GM06990 (cell line): Measurements from ENCODE around the gene KLK15.

Source experiments
- DNase-seq: peaks from one replicate; pipeline ENCODE4 v3.0.0-alpha.2; 2011; ENCODE audit not compliant: insufficient read length; ENCODE audit errors: extremely low read depth
- H3K27me3 ChIP-seq: replicated peaks from 2 replicates; pipeline ENCODE4 v1.6.0; 2011; ENCODE audit warnings: low read length; ENCODE audit not compliant: control insufficient read depth, insufficient read depth
- H3K36me3 ChIP-seq: 2 replicates; pipeline ENCODE4 v1.5.1; 2011; ENCODE audit warnings: low read length; ENCODE audit not compliant: control insufficient read depth, insufficient read depth
- H3K4me3 ChIP-seq: replicated peaks from 2 replicates; pipeline ENCODE4 v1.5.1; 2011; ENCODE audit warnings: low read depth, mild to moderate bottlenecking, control low read depth, low read length
- CTCF ChIP-seq: IDR thresholded peaks from 2 replicates; pipeline ENCODE4 v1.5.1; 2011; ENCODE audit warnings: low read length, control low read depth, mild to moderate bottlenecking, inconsistent platforms; ENCODE audit not compliant: insufficient read depth, poor library complexity, severe bottlenecking

The KLK15 gene

GRCh38 chr19:50777830-50778303, 55.5 kb downstream of the KLK15 start:
- Histone ChIP-seq H3K36me3 (no peaks in the 10 kb centered on the region), H3K4me3 (no peak overlapping the region), H3K27me3 (no peaks in the 10 kb centered on the region; the same call in 1 of the 2 replicates)
- no peak for TF ChIP-seq CTCF
- no peak for DNase-seq

- no peak for TF ChIP-seq CTCF
- Histone ChIP-seq H3K4me3 (no peak overlapping the region), H3K27me3 (no peaks in the 10 kb centered on the region; the same call in 1 of the 2 replicates), H3K36me3 (no peaks in the 10 kb centered on the region)
- DNase-seq, result no peak
Measured at GRCh38 chr19:50777261-50777660, 56.1 kb downstream of the KLK15 start.

GRCh38 chr19:50776131-50776530, 57.2 kb downstream of the KLK15 start:
- no peaks in the 10 kb centered on the region; the same call in 1 of the 2 replicates for H3K27me3 ChIP-seq
- no peak overlapping the region for H3K4me3 ChIP-seq
- no peak for DNase-seq
- no peak for TF ChIP-seq CTCF
- H3K36me3 ChIP-seq, result no peaks in the 10 kb centered on the region
